ENCODE results near the gene ARHGDIA. TPM values are rescaled to one million over a fixed set of nuclear protein-coding genes. Genes with fewer than 3 reads are reported as not detected.

ARHGDIA gene
- total RNA-seq, 4 donors from 2014 or later, result 115 to 173 (median 164) TPM

- H3K4me1 ChIP-seq, result peaks cover 29% of the 10 kb centered on the region in 2 donors
- intact Hi-C loops (cut with DNase I), result no loop called here
- peak overlapping the region; percentile 74 to 100 (median 93) for H3K4me3 ChIP-seq (replicated peaks in 1 of 3)
- TF ChIP-seq CTCF (IDR thresholded peaks at IDR 0.05), result peak in 3 of 6 experiments; percentile 18 to 47 (median 38)
- peak; percentile 82 to 95 for TF ChIP-seq POLR2A (IDR thresholded peaks at IDR 0.05)
- 2 to 5% methylated on average over 4 to 39 of the region's 86 CpGs for WGBS, 2 donors
- no peaks in the 10 kb centered on the region for H3K9me3 ChIP-seq
- H3K36me3 ChIP-seq, result peaks cover 17 to 20% of the 10 kb centered on the region in 2 donors
- no peaks in the 10 kb centered on the region for H3K27me3 ChIP-seq
- peak overlapping the region; percentile 82 to 97 (median 85) for H3K27ac ChIP-seq
- DNase-seq, result peak; percentile 92 to 94
Observed at GRCh38 chr17:81871387-81872230, 472 bp upstream of the ARHGDIA start.

GRCh38 chr17:81870131-81870980 lies 781 bp downstream of the ARHGDIA start:
- H3K4me1 ChIP-seq, result peaks cover 29 to 37% of the 10 kb centered on the region in 2 donors

GRCh38 chr17:81869221-81870130 lies 1.7 kb downstream of the ARHGDIA start:
- peak; percentile 18 to 20 for DNase-seq
- peaks cover 17 to 20% of the 10 kb centered on the region in 2 donors for H3K36me3 ChIP-seq
- peak overlapping the region in 2 of 3 donors; percentile 79 to 97 for H3K27ac ChIP-seq
- H3K4me3 ChIP-seq (replicated peaks in 1 of 3), result peak overlapping the region in 2 of 3 donors; percentile 62 to 93
- H3K4me1 ChIP-seq, result peaks cover 29 to 37% of the 10 kb centered on the region in 2 donors
- intact Hi-C loops (cut with DNase I), result no loop called here
- TF ChIP-seq POLR2A (IDR thresholded peaks at IDR 0.05) (no peak), CTCF (IDR thresholded peaks at IDR 0.05) (peak; percentile 63 to 88 (median 66))
- no peaks in the 10 kb centered on the region for H3K27me3 ChIP-seq
- WGBS, 2 donors, result 64 to 80% methylated on average over 3 to 40 of the region's 52 CpGs
- H3K9me3 ChIP-seq, result no peaks in the 10 kb centered on the region

More at GRCh38 chr17:81870131-81870980, 781 bp downstream of the ARHGDIA start:
- Histone ChIP-seq H3K27ac (peak overlapping the region; percentile 79 to 97 (median 87)), H3K4me3 (replicated peaks in 1 of 3) (peak overlapping the region; percentile 62 to 93 (median 65)), H3K9me3 (no peaks in the 10 kb centered on the region), H3K36me3 (peaks cover 17 to 20% of the 10 kb centered on the region in 2 donors), H3K27me3 (no peaks in the 10 kb centered on the region)
- intact Hi-C loops (cut with DNase I), result no loop called here
- DNase-seq, result peak; percentile 19 to 40
- TF ChIP-seq CTCF (IDR thresholded peaks at IDR 0.05) (no peak), POLR2A (IDR thresholded peaks at IDR 0.05) (no peak)
- WGBS, 2 donors, result 4 to 38% methylated on average over 5 to 25 of the region's 65 CpGs

GRCh38 chr17:81868674-81869220 lies 2.4 kb downstream of the ARHGDIA start:
- Histone ChIP-seq H3K4me3 (replicated peaks in 1 of 3) (no peak overlapping the region), H3K27ac (peak overlapping the region in 2 of 3 donors; percentile 23 to 45), H3K9me3 (no peaks in the 10 kb centered on the region), H3K36me3 (peaks cover 17 to 20% of the 10 kb centered on the region in 2 donors), H3K27me3 (no peaks in the 10 kb centered on the region), H3K4me1 (peaks cover 29 to 37% of the 10 kb centered on the region in 2 donors)
- TF ChIP-seq CTCF (IDR thresholded peaks at IDR 0.05), result no peak
- no peak for TF ChIP-seq POLR2A (IDR thresholded peaks at IDR 0.05)
- intact Hi-C loops (cut with DNase I), result no loop called here
- DNase-seq, result peak; percentile 28 to 37
- WGBS, 2 donors, result 74 to 81% methylated on average over 15 to 19 of the region's 30 CpGs

Data from thyroid gland (tissue), 4 donors.